Inferior parietal cortex (tissue), 1 donor: Measurements from ENCODE around the gene FBXW9.
"Not testable (repeated sequence)": the region's sequence is repeated elsewhere in the genome, so short reads cannot be mapped to it uniquely, and the experiment has no call there.

Experiments used
- DNase-seq: peaks from one replicate; pipeline ENCODE4 v3.0.0-alpha.2; 2016; ENCODE audit errors: extremely low spot score

Gene FBXW9

DNA sequence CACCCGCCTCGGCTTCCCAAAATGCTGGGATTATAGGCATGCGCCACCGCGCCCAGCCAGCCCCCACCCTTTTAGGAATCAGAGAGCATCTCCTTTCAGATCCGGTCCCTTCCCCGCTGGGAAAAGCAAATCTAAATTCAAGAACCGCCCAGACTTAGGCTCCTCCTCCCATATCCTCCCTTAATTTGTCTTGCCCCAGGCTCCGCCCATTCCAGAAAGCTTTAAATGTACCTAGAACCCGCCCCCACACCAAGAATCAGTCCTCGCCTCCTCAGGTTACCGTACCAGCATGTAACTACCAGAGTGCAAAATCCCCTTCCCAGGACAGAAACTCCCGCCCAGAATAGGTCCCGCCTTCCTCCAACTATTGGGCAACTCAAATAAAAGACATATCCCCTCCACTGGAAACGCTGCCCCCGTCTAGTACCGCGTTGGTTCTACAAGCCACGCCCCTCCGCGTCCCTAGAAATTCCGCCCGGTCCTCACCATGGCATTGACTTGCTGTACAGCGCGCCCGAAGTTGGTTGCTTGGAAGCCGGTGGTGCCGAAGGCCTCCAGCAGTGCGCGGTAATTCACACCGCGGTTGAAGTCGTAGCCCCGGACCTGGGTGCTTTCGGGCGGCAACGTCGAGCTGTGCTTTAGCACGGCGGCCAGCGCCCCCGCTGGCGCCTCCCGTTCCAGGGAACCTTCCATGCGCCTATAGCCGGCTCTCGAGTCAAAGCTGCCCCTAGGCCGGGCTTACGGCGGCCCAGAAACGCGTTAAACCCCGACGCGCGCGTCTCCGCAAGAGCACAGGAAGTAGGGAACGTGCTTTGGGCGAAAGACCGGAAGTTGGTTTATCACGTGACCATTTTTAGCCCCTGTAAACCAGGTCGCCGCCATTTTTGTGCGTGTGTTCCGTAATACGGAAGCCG is 15.1 kb downstream of the FBXW9 start, which contains the start of gene DHPS:
Gene DHPS, minus strand, starts transcription at position 807 of the 914 bp plus-strand sequence. Its CDS starts 114 bp downstream, at position 693.
- peak; percentile 99 for DNase-seq

DNA sequence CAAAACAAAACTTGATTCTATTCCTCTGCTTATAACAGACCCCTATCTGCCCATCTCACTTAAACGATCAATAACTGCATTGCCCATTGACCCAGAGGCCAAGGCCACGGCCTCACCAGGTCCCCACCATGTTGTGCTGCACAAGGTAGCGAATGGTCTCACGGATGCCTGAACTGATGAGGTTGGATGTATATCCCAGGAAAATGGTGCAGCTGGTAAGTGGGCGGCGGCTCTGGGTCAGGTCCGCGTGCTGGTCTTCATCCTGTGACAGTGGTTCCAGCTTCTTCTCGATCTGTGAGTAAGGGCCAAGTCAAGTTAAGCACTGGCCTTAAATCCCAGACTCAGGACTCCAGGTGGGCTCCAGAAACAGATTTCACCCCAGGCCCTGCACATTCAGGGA is 16.4 kb downstream of the FBXW9 start:
- no peak for DNase-seq

DNA sequence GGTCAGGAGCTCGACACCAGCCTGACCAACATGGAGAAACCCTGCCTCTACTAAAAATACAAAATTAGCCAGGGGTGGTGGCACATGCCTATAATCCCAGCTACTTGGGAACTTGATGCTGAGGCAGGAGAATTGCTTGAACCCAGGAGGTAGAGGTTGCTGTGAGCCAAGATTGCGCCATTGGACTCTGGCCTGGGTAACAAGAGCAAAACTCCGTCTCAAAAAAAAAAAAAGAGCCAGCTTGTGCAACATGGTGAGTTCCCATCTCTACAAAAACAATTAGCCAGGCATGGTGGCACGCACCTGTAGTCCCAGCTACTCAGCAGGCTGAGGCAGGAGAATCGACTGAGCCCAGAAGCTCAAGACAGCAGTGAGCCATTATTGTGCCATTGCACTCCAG is 18.4 kb downstream of the FBXW9 start:
- not testable (repeated sequence) for DNase-seq

DNA sequence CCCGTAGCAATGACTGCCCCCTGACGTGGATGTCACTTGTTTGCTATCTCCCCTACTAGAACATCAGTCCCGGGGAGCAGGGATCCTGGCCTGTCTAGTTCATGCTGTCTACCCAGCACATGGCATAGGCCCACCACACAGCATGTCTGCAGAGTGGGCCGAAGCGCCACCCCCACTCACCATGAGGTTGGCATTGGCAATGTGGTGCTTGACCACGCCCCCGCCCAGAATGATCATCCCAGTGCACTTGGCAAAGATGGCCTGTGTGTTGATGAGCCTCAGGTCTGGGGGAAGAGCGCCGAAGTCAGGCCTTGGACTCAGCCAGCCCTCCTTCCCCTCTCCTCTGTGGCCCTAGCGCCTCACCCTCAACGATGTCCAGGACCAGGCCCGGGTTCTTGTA is 19.5 kb downstream of the FBXW9 start:
- no peak for DNase-seq

DNA sequence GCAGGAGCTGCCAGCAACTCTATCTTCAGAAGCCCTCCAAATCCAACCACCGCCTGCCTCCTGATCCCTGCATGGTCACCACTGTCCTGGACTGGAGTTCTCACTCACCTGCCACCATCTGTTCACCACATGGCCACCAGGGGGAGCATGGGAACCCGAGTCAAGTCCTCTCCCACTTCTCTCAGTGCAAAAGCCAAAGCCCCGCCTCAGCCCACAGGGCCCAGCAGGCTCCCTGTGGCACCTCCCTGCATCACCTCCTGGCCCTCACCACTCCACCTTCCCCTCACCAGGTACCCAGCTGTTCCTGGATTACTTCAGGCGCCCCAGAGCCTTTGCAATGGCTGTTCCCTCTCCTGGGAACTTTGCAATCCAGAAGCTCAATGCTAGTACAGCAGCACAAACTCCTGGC is 20.0 kb downstream of the FBXW9 start:
- DNase-seq, result peak; percentile 76

DNA sequence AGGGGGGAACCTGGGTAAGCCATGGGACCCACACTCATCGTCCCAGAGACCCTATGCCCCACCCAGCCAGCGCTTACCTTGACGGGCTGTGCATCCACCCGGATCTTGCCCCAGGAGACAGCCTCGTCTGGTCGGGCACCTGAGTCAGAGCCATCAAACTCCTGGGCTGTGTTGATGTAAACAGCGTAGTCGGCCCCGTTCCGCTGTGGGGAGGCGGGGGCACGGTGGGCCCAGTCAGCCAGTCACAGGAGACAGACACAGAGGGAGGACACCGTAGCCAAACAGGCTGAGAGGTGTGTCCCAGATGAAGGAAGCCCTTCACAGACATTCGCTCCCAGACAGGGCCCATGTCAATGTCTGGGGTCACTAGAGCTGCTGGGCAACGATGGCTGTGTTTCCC is 20.5 kb downstream of the FBXW9 start:
- DNase-seq, result no peak

DNA sequence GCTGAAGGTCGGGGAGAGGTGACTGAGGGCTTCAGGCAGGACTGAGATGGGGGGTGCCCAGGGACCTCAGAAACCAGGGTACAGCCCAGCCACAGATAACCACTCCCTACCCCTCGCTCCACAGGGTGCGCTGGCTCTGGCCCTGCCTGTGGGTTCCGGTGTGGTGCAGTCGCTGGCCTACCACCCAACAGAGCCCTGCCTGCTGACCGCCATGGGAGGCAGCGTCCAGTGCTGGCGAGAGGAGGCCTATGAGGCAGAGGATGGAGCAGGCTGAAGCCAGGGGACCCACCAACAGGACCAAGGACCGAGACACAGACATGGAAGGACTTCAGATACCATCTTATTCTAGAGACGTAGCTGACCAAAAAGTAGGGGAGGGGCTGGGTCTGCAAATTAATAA is 21.0 kb downstream of the FBXW9 start:
- DNase-seq, result no peak

DNA sequence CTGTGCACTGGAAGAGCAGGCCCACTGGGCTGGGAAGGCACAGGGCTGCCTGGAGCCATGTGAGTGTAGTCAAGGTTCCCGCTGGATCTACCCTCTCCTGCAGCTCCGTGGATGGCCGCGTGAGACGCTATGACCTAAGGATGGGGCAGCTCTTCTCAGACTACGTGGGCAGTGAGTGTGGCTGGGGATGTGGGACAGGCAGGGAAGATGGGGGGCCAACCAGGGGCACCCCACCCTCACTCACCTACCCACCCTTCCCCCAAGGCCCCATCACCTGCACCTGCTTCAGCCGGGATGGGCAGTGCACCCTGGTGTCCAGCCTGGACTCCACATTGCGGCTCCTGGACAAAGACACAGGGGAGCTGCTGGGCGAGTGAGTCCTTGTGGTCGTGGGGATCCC is 23.7 kb downstream of the FBXW9 start:
- no peak for DNase-seq

DNA sequence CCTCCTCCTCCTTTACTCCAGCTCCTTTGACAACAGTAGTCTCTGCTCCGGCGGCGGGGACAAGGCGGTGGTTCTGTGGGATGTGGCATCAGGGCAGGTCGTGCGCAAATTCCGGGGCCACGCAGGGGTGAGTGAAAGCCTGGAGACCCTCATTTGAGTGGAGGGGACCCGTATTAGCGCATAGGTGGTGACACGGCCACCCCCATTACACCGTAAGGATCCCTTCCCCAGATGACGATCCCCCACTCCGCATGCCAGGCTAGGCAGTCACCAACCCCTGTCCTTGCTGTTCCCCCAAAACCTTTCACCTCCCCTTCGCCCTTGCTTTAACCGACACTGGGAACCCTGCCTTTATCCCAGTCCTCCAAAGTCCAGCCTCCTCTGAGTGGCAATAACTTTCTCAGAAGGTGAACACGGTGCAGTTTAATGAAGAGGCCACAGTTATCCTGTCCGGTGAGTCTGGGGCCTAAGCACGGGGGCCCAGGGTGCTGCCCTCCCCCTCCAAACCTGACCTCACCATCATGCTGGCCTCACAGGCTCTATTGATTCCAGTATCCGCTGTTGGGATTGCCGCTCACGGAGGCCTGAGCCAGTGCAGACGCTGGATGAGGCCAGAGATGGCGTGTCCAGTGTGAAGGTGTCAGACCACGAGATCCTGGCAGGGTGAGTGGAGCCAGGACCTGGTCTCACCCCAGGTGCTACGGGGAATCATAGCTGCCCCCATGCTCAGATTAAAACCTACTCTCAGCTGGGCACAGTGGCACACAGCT is 26.1 kb downstream of the FBXW9 start:
- no peak for DNase-seq

DNA sequence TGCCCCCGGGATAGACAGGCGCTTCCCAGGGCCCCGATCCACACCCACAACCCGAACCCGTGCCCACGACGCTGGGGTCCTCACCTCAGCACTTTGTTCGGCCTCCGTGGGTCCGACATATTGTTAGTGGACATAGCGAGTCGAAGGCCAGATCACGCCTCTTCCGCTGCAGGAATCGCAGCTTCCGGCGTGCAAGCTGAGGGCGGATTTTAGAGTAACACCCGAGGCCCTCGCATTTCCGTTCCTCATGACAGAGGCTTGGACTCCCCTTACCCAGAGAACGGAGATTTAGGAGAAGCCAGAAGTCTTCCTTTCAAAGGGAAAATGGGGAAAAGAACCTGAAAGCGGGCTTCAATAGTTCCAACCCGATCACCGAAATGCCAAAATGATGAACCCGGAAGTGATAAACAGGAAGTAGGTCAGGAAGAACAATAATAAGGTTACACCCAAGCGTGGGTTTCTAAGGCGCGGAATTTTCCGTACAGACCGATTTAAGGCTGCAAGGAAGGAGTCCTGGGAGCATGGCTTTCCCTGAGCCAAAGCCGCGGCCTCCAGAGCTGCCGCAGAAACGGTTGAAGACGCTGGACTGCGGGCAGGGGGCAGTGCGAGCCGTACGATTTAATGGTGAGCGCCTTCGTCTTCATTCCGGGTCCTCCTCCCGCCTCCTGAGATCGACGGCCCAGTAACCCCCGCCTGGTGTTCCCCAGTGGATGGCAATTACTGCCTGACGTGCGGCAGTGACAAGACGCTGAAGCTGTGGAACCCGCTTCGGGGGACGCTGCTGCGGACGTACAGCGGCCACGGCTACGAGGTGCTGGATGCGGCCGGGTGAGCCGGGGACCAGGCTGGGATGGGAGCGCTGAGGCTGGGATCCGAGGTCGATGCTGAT is 26.9 kb downstream of the FBXW9 start:
- DNase-seq, result peak; percentile 93

DNA sequence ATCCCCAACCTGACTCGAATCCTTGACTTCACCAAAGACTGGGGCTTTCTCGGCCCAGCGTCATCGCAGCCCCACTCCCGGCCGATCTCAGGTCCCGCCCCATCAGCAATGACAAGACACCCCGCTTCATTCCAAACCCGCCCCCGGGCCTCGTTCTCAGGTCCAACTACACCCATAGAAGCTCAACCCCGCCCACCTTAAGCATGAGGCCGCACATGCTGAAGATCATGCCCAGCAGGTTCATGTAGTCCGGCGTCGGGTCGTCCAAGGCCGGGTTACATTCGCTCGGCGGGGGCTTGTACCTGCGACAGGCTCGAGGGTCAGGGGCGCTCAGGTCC is 27.5 kb downstream of the FBXW9 start:
- DNase-seq, result no peak

DNA sequence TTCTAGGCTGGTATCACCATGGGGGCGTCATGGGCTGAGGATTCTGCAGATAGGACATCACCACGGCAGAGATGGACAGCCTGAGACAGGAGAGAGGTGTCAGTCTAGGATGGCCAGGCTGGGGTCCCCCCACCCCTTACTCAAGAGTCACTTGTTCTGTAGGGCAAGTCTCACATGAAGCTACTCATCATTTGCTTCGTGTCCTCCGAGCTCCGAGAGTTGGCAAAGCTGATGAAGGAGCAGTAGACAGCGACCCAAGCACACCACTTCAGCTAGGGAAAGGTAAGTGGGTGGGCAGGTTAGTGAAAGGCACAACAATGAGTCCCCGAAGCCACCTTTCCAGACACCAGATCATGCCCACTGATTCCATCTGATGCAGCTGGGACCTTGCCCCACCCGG is 28.1 kb downstream of the FBXW9 start:
- no peak for DNase-seq

DNA sequence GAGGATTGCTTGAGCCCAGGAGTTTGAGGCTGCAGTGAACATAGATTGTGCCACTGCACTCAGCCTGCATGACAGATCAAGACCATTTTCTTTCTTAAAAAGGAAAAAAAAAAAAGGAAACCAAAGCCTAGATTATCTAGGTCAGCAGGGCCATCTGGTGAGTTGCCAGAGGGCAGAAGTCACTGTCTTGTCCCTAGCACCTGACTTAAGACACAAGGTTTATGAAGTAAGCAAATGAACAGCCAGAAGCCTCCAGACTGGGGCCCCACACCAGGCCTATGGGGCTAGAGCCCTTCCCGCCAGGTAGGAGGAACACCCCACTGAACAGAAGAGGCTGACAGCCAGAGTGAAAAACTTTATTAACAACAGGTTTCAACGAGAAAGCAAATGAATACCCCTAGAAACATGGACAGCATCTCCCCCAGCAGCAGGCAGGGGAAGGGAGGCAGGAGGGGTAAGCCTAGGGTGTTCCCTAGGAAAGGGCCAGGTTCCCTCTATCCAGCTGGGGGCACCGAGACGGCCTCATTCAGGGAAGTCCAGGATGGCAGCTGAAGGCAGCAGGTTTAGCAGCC is 28.6 kb downstream of the FBXW9 start:
- DNase-seq, result no peak

DNA sequence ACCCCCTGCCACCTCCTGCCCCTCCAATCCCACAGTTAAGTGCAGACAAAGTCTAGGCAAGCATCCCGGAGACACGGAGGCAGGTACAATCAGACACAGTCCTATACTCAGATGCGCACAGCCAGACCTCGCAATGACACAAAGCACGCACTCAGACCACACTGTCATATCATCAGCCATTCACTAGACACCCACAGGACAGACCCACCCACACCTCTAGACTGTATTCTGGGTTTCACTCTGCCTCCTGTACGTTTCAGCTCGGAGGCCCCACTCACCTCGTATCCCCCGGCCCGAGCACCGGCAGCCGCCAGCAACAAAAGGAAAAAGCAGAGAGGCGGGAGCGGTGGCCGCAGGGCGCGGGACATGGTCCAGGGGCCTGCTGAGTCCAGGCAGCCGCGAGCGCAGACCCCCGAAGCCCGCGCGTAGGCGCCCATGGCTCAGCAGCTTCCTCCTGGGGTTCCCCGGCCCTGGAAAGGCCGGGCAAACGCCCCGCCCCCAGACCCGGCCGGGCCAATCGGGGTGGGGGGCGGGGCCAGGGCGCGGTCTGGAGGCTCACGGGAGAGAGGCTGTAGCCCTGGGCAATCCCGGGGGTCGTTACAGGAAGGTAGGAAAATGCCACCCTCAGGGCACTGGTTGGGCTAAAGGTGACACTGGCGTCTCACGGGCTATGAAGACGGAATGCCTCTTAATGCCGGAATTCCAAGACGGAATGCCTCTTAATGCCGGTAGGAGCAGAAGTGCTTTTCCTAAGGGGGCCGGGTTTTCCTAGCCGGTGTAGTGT is 30.0 kb downstream of the FBXW9 start, which contains the start of the genes MAN2B1 and WDR83:
Gene MAN2B1, minus strand, starts transcription at position 478 of the 784 bp plus-strand sequence. Its CDS starts 41 bp downstream, at position 437.
Gene WDR83, plus strand, starts transcription at position 543 of the 784 bp plus-strand sequence. CDS start 2,984 bp downstream, outside the sequence.
- peak; percentile 78 for DNase-seq

DNA sequence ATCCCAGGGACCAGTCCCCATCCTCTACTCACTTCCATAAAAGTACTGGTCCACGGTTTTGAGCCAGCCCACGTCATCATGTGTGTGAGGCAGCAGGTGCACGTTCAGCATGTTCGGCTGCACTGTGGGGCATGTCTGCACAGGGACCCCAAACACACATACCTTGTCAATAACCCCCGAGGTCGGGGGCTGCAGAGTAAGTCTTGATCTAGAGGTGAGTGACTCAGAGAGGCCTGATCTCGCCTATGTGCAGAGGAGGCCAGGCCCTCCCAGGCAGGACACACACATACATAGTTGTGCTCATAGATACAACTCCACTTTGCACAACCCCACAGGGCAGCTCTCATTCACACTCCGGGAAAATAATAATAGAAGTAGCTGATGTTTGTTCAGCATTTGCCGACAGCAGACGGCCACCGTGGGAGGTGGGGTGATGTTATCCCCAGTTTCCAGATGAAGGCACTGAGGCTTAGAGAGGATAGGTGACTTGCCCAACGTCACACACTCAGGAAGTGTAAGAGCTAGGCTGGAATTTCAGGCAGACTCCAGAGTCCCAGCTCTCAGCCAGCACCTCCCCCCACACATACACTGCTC is 30.7 kb downstream of the FBXW9 start:
- DNase-seq, result no peak

DNA sequence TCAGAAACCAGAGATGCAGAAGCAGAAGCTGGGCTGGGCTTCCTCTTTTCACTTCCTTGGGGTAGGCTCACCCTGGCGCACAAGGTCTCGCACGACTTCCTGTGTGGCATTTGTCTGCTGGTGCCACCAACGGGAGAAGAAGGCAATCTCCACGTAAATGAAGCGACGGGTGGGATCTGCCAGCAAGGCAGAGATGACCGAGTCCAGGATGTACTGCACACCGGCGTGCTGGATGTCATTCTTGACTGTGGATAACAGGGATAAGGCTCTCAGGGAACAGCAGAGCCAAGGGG is 31.2 kb downstream of the FBXW9 start:
- no peak for DNase-seq

DNA sequence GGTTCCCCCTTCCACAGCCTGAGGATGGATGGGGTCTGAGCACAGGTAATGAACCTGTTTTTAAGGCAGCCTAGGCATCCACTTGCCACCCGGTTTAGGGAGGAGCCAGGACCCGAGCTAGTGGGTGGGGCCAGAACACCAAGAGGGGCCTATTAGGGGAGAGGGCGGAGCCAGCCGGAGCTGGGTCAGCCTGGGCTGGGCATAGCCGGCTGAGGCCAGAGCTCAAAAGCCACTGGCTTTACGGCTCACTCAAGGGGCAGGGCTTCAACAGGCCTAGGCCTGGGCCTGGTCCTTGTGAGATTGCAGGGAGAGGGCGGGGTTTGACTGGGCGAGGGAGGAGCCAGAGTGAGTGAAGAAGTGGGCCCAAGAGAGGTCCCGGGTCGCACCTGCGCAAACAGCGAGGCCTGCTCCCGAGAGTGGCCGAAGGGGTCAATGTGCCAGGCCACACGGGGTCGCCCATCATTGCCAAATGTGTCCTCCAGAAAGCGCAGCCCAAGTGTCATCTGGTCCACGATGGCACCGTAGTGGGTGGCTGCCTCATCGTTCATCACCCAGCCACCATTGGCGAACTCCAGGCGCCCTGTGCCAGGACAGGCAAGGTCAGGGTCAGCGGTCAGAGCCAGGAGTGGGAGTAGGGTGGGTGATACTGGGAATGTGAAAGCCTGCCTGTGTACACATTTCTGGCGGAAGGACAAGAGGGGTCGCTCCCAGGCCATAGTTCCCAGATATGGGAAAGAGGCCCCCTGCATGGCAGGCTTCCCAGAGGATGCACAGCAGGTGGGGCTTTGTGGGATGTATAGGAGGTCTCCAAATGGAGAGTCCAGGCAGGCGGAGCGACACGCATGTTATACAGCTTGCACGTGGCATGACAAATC is 31.8 kb downstream of the FBXW9 start:
- no peak for DNase-seq

DNA sequence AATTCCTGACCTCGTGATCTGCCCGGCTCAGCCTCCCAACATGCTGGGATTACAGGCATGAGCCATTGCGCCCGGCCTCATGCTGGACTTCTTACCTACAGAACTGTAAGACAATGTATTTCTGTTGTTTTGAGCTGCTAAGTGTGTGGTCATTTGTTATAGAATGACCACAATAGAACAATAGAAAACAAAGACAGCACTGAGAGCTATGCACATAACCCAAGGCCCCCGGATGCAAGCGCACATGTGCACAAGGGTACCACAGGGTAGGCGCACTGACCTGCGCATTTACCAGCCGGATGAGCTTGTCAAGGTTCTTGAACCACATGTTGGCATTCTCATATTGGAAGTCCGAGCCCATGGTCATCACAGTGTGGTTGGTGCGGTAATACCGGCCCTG is 35.5 kb downstream of the FBXW9 start:
- peak; percentile 22 for DNase-seq

DNA sequence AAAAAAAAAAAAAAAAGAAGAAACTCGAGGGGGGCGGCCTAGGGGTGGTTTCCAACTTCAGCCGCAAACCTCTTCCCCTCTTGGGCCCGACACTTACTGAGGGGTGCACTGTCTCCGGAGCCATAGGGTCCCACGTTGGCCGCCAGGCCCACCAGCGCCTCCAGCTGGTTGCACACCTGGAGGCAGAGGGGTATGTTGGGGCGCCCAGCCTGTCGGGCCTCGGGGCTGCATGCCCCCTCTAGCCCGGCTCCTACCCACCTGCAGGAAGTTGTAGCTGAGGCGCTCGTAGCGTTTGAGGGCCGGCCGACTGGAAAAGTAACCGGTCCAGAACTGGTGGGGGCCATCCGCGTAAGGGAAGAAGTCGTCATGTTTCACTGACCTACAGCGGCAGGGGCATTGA is 38.5 kb downstream of the FBXW9 start:
- no peak for DNase-seq
